Caco-2 (cell line): ENCODE data around the gene DROSHA. TPM values are rescaled to one million over a fixed set of nuclear protein-coding genes. Genes with fewer than 3 reads are reported as not detected.

Source experiments
- BruUV-seq: library from RNA; stranded (reverse); fragments of 400-500 nt; replicated peaks from 2 replicates; lab custom pipeline; 2021; lab: Mats Ljungman, UMichigan
- CTCF ChIA-PET: fragments of 300-600 bp; sonication (Branson Sonifier 250); formaldehyde crosslinking; loops from one replicate; lab custom pipeline; 2022; ENCODE audit warnings: antibody characterized with exemption; lab: Charles Lee
- POLR2A ChIA-PET: fragments of 300-600 bp; sonication (Branson Sonifier 250); formaldehyde crosslinking; loops from one replicate; lab custom pipeline; 2022; ENCODE audit warnings: antibody characterized with exemption; lab: Charles Lee
- DNase-seq, 2 experiments: peaks; one replicate each; pipeline versions ENCODE4 v3.0.0 to v3.0.0-alpha.2; 2020 to 2022
- H3K27me3 ChIP-seq: replicated peaks from 2 replicates; pipeline ENCODE4 v1.6.0; 2011; ENCODE audit warnings: low read length; ENCODE audit not compliant: control insufficient read depth, insufficient read depth
- H3K36me3 ChIP-seq: 2 replicates; pipeline ENCODE4 v1.5.1; 2011; ENCODE audit warnings: low read length; ENCODE audit not compliant: control insufficient read depth, insufficient read depth
- H3K4me1 ChIP-seq: fragments of 250-450 bp; sonication (Bioruptor Pico); 2 replicates; pipeline ENCODE4 v1.5.1; 2020; ENCODE audit warnings: mild to moderate bottlenecking
- H3K4me3 ChIP-seq: 2 replicates; pipeline ENCODE4 v1.5.1; 2011; ENCODE audit warnings: low read depth, mild to moderate bottlenecking, control low read depth, low read length
- H3K9me3 ChIP-seq: fragments of 250-450 bp; sonication (Bioruptor Pico); 2 replicates; pipeline ENCODE4 v1.5.1; 2020; ENCODE audit warnings: mild to moderate bottlenecking, moderate library complexity
- H3K27ac Mint-ChIP-seq: one replicate; pipeline ENCODE4 v1.8.0; 2022; ENCODE audit warnings: mixed read lengths; ENCODE audit not compliant: unreplicated experiment
- H3K27me3 Mint-ChIP-seq: one replicate; pipeline ENCODE4 v1.8.0; 2022; ENCODE audit warnings: mixed read lengths; ENCODE audit not compliant: insufficient read depth, unreplicated experiment
- H3K36me3 Mint-ChIP-seq: one replicate; pipeline ENCODE4 v1.8.0; 2022; ENCODE audit warnings: mild to moderate bottlenecking, mixed read lengths; ENCODE audit not compliant: insufficient read depth, unreplicated experiment
- H3K4me1 Mint-ChIP-seq: one replicate; pipeline ENCODE4 v1.8.0; 2022; ENCODE audit warnings: low read depth, mixed read lengths; ENCODE audit not compliant: unreplicated experiment
- H3K4me3 Mint-ChIP-seq: one replicate; pipeline ENCODE4 v1.8.0; 2022; ENCODE audit warnings: mild to moderate bottlenecking, moderate library complexity, mixed read lengths; ENCODE audit not compliant: unreplicated experiment
- H3K9me3 Mint-ChIP-seq: one replicate; pipeline ENCODE4 v1.8.0; 2022; ENCODE audit warnings: mixed read lengths; ENCODE audit not compliant: unreplicated experiment
- CTCF ChIP-seq, 2 experiments: fragments of 200-600 bp in 1 of 2; IDR thresholded peaks; 1 replicate in 1 of 2; 2 replicates in 1 of 2; pipeline versions ENCODE4 v1.5.1 to v1.8.0; 2011 to 2022; ENCODE audit warnings: antibody characterized with exemption in 1 of 2, control low read depth in 1 of 2, inconsistent platforms in 1 of 2, low read depth in 1 of 2, low read length in 1 of 2, mild to moderate bottlenecking in 1 of 2, moderate library complexity in 1 of 2; ENCODE audit not compliant: insufficient read depth in 1 of 2, severe bottlenecking in 1 of 2, unreplicated experiment in 1 of 2
- intact Hi-C: fragments of 100-400 bp; cut with micrococcal nuclease; formaldehyde crosslinking; loops from one replicate; pipeline ENCODE4 v1.10.0; 2022; ENCODE audit not compliant: unreplicated experiment
- total RNA-seq: library from RNA; stranded (reverse); gene quantifications from 2 replicates; pipeline ENCODE4 v1.2.3, GENCODE V29; 2022

The DROSHA gene
- total RNA-seq, 1 experiment from 2014 or later: 88.4 TPM

- no peaks in the 10 kb centered on the region for H3K9me3 Mint-ChIP-seq
- Histone ChIP-seq H3K4me1 (no peaks in the 10 kb centered on the region), H3K36me3 (no peaks in the 10 kb centered on the region; the same call in none of the 2 replicates), H3K4me3 (no peak overlapping the region), H3K9me3 (no peaks in the 10 kb centered on the region), H3K27me3 (no peaks in the 10 kb centered on the region)
- ChIA-PET POLR2A (no interaction called here), CTCF (interaction anchor here (0.5 kb wide), 1 partner anchor 156 kb away, joined by 8 read pairs; no protein-coding TSS in a partner anchor)
- no peak for DNase-seq
- H3K27me3 Mint-ChIP-seq: no peaks in the 10 kb centered on the region
- intact Hi-C loops: no loop called here
- no peaks in the 10 kb centered on the region for H3K4me1 Mint-ChIP-seq
- TF ChIP-seq CTCF (IDR thresholded peaks at IDR 0.05; ENCODE audit: insufficient read depth in 1 of 2, low read depth in 1 of 2, low read length in 1 of 2, severe bottlenecking in 1 of 2, unreplicated experiment in 1 of 2): no peak
- H3K36me3 Mint-ChIP-seq: peaks cover 64% of the 10 kb centered on the region
- BruUV-seq: no TSS peak
- H3K27ac Mint-ChIP-seq: no peak overlapping the region
- no peak overlapping the region for H3K4me3 Mint-ChIP-seq
Observed at GRCh38 chr5:31485376-31486207, 46.3 kb downstream of the DROSHA start.

GRCh38 chr5:31481531-31482165, 50.2 kb downstream of the DROSHA start:
- no peak for TF ChIP-seq CTCF (IDR thresholded peaks at IDR 0.05; ENCODE audit: insufficient read depth in 1 of 2, low read depth in 1 of 2, low read length in 1 of 2, severe bottlenecking in 1 of 2, unreplicated experiment in 1 of 2)
- Mint-ChIP-seq H3K4me3 (no peak overlapping the region), H3K4me1 (no peaks in the 10 kb centered on the region), H3K9me3 (no peaks in the 10 kb centered on the region), H3K36me3 (peaks cover 53% of the 10 kb centered on the region), H3K27ac (no peak overlapping the region), H3K27me3 (no peaks in the 10 kb centered on the region)
- POLR2A ChIA-PET: no interaction called here
- Histone ChIP-seq H3K4me3 (no peak overlapping the region), H3K9me3 (no peaks in the 10 kb centered on the region), H3K4me1 (no peaks in the 10 kb centered on the region), H3K27me3 (no peaks in the 10 kb centered on the region), H3K36me3 (no peaks in the 10 kb centered on the region; the same call in 1 of the 2 replicates)
- CTCF ChIA-PET: no interaction called here
- intact Hi-C loops: no loop called here
- DNase-seq: no peak
- BruUV-seq: no TSS peak

GRCh38 chr5:31479706-31480105, 52.2 kb downstream of the DROSHA start:
- no peak overlapping the region for H3K4me3 ChIP-seq
- no peaks in the 10 kb centered on the region for H3K27me3 Mint-ChIP-seq
- no peaks in the 10 kb centered on the region for H3K27me3 ChIP-seq
- peaks cover 38% of the 10 kb centered on the region for H3K36me3 Mint-ChIP-seq
- no peaks in the 10 kb centered on the region for H3K9me3 ChIP-seq
- no peak overlapping the region for H3K27ac Mint-ChIP-seq
- no peaks in the 10 kb centered on the region for H3K36me3 ChIP-seq
- H3K4me3 Mint-ChIP-seq: no peak overlapping the region
- H3K9me3 Mint-ChIP-seq: no peaks in the 10 kb centered on the region
- POLR2A ChIA-PET: no interaction called here
- no peak for DNase-seq
- H3K4me1 Mint-ChIP-seq: no peaks in the 10 kb centered on the region
- no peaks in the 10 kb centered on the region for H3K4me1 ChIP-seq
- no peak for TF ChIP-seq CTCF (IDR thresholded peaks at IDR 0.05; ENCODE audit: insufficient read depth in 1 of 2, low read depth in 1 of 2, low read length in 1 of 2, severe bottlenecking in 1 of 2, unreplicated experiment in 1 of 2)
- intact Hi-C loops: no loop called here
- no TSS peak for BruUV-seq
- CTCF ChIA-PET: no interaction called here
